Nephron progenitor cell (in vitro differentiated cells): ENCODE measurements around the gene FSD1.

ENCODE experiments used
- DNase-seq: peaks from one replicate; pipeline ENCODE4 v3.0.0; 2021
- H3K27ac Mint-ChIP-seq: 2 replicates; pipeline ENCODE4 v1.8.0; 2021; ENCODE audit warnings: mild to moderate bottlenecking, moderate library complexity, mixed read lengths
- H3K27me3 Mint-ChIP-seq: 2 replicates; pipeline ENCODE4 v1.8.0; 2021; ENCODE audit warnings: mild to moderate bottlenecking, low read depth, mixed read lengths; ENCODE audit not compliant: poor library complexity
- H3K36me3 Mint-ChIP-seq: 2 replicates; pipeline ENCODE4 v1.8.0; 2021; ENCODE audit warnings: low read depth, mixed read lengths
- H3K4me1 Mint-ChIP-seq: 2 replicates; pipeline ENCODE4 v1.8.0; 2021; ENCODE audit warnings: mixed read lengths
- H3K4me3 Mint-ChIP-seq: 2 replicates; pipeline ENCODE4 v1.8.0; 2021; ENCODE audit warnings: mild to moderate bottlenecking, moderate library complexity, mixed read lengths
- H3K9me3 Mint-ChIP-seq: 2 replicates; pipeline ENCODE4 v1.8.0; 2021; ENCODE audit warnings: mild to moderate bottlenecking, moderate library complexity, mixed read lengths
- TF ChIP-seq, protein P1 (sequence below): fragments of 200-600 bp; sonication (generic); IDR thresholded peaks from 2 replicates; pipeline ENCODE4 v1.5.0; 2021; ENCODE audit warnings: antibody characterized with exemption

Gene FSD1

DNA sequence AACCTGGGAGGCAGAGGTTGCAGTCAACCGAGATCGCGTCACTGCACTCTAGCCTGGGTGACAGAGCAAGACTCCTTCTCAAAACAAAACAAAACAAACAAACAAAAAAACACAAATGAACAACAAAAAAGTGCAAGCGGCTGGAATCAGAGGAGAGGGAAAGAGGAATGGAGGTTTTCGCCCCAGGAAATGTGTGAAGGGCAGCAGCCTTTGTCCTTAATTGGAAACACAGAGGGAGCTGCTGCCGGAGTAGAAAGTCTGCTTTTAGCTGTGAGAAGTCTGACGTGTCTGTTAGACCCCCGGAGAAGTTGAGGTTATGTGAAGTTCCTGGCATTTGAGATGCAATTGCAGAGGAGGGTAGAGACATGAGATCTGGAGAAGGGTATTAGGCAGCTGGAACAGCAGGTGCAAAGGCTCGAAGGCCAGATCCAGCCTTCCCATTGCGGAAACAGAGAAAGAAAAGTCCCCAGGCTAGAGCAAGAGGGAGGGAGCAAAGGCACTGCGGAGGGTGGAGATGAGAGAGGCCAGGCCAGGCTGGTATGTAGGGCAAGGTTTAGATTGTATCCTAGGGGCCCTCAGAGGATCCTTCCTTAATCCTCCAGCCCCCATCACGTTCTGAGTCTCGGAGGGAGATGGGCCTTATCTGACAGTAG is 2.7 kb upstream of the FSD1 start:
- no peaks in the 10 kb centered on the region for H3K9me3 Mint-ChIP-seq
- peak overlapping the region; percentile 57 for H3K27ac Mint-ChIP-seq
- peak overlapping the region; percentile 33 for H3K4me3 Mint-ChIP-seq
- no peak for DNase-seq
- peaks cover 20% of the 10 kb centered on the region for H3K27me3 Mint-ChIP-seq
- TF ChIP-seq, protein P1, sequence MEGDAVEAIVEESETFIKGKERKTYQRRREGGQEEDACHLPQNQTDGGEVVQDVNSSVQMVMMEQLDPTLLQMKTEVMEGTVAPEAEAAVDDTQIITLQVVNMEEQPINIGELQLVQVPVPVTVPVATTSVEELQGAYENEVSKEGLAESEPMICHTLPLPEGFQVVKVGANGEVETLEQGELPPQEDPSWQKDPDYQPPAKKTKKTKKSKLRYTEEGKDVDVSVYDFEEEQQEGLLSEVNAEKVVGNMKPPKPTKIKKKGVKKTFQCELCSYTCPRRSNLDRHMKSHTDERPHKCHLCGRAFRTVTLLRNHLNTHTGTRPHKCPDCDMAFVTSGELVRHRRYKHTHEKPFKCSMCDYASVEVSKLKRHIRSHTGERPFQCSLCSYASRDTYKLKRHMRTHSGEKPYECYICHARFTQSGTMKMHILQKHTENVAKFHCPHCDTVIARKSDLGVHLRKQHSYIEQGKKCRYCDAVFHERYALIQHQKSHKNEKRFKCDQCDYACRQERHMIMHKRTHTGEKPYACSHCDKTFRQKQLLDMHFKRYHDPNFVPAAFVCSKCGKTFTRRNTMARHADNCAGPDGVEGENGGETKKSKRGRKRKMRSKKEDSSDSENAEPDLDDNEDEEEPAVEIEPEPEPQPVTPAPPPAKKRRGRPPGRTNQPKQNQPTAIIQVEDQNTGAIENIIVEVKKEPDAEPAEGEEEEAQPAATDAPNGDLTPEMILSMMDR: no peak
- H3K36me3 Mint-ChIP-seq: peaks cover 3% of the 10 kb centered on the region
- peaks cover 31% of the 10 kb centered on the region for H3K4me1 Mint-ChIP-seq

DNA sequence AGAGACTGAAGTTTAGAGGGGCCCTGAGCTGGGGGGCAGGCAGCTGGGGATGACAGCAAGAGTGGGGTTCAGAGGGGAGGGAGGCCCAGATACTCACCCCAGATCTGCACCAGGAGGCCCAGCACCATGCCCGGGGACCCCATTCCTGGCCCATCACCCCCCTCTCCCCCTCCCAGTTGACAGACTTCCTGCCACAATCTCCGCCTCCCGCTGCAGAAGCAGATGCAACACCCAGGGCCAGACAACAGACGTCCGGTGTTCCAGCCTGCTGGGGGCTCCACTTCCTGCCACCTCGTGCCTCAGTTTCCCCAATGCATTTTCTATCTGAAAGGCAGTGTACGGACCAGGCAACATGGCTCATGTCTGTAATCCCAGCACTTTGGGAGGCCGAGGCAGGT is 2.2 kb upstream of the FSD1 start, which contains the start of gene TMIGD2:
TMIGD2 (minus strand) TSS at position 147 of the 398 bp plus-strand sequence; CDS start at position 143, 4 bp downstream.
- peak within 1 kb of the TSS; percentile 57 for H3K27ac Mint-ChIP-seq

DNA sequence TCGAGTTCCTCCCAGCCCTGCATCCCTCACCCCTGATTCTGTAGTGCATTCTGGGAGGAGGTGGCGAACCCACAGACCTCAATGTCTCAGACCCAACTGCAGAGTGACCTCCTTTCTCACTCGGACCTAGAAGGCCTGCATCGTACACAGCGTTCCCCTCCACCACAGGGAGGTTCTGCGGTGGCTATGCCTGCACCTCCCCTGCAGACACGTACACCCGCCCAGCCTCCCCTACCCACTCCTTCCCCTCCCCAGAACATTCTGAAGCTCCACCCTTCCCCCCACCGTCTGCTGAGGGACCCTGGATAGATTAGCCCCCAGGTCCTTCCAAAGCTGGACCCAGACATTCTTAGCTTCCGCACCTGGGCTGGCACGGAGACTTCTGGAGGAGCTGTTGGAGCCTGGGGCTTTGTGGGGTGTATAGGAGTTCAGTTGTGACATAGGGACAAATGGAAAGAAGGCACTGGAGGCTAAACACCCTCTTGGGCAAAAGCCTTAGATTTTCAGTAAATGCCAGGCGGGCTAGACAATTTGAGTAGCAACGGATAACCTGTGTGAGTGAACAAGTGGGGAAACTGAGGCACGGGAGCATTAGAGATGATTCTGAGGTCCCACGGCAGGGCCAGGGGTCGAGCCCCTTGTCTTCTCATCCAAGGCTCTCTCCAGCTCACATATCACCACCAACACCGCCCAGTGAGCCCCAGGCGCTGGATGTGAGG is 420 bp upstream of the FSD1 start:
- Mint-ChIP-seq H3K4me3 (peak overlapping the region; percentile 74), H3K27me3 (peaks cover 10% of the 10 kb centered on the region), H3K27ac (no peak overlapping the region), H3K9me3 (no peaks in the 10 kb centered on the region), H3K4me1 (peaks cover 33% of the 10 kb centered on the region), H3K36me3 (peaks cover 14% of the 10 kb centered on the region)
- TF ChIP-seq, protein P1: no peak
- no peak for DNase-seq

More for the DNA sequence above, 2.2 kb upstream of the FSD1 start, which contains the start of gene TMIGD2:
- DNase-seq: no peak
- peaks cover 17% of the 10 kb centered on the region for H3K27me3 Mint-ChIP-seq
- no peaks in the 10 kb centered on the region for H3K9me3 Mint-ChIP-seq
- H3K4me3 Mint-ChIP-seq: peak within 1 kb of the TSS; percentile 33
- TF ChIP-seq, protein P1: no peak
- H3K36me3 Mint-ChIP-seq: peaks cover 8% of the 10 kb centered on the region
- H3K4me1 Mint-ChIP-seq: peaks cover 33% of the 10 kb centered on the region

DNA sequence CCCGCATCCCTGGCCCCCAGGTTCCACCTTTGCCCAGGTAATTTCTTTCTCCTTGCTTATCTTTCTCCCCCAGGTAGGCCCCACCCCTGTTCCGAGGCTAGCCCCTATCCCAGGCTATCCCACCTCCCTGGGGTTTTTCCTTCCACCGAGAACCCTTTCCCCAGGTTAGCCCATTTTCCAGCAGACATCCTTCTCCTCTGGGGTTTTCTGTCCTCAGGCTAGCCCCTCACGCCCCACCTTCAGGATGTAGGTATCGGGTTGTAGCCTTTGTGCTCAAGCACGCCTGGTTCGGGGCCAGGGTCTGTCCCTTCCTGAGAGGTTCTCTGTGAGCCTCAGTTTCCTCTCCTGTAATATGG is 837 bp downstream of the FSD1 start:
- TF ChIP-seq, protein P1: no peak
- no peak for DNase-seq

DNA sequence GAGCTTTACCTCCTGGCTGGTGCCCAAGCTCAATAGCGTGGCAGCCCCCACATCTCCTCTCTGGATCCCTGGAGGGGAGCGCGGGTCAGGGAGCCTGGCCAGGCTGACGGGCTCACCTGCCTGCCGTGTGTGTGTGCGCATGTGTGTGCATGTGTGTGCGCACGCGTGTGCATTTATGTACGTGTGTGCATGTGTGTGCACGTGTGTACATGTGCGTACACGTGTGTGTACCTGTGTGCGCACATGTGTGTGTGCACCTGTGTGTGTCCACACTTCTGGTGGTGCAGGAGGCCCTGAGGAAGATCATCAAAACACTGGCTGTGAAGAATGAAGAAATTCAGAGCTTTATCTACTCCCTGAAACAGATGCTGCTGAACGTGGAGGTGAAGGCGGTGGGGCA is 1.3 kb downstream of the FSD1 start:
- Mint-ChIP-seq H3K27me3 (peaks cover 7% of the 10 kb centered on the region), H3K9me3 (no peaks in the 10 kb centered on the region), H3K27ac (no peak overlapping the region), H3K4me3 (peak overlapping the region; percentile 70), H3K4me1 (peaks cover 30% of the 10 kb centered on the region), H3K36me3 (peaks cover 28% of the 10 kb centered on the region)
- DNase-seq: no peak
- TF ChIP-seq, protein P1: no peak

More for the DNA sequence above, 837 bp downstream of the FSD1 start:
- Mint-ChIP-seq H3K27ac (no peak overlapping the region), H3K9me3 (no peaks in the 10 kb centered on the region), H3K36me3 (peaks cover 24% of the 10 kb centered on the region), H3K4me3 (peak overlapping the region; percentile 70), H3K4me1 (peaks cover 33% of the 10 kb centered on the region), H3K27me3 (peaks cover 8% of the 10 kb centered on the region)
